Kidney (tissue), 14 donors: ENCODE measurements around the gene APOLD1. TPM values are rescaled to one million over a fixed set of nuclear protein-coding genes. Genes with fewer than 3 reads are reported as not detected.

Experiments used
- DNase-seq, 5 donors: peaks; one replicate each; pipeline ENCODE4 v3.0.0-alpha.2; 2013 to 2020
- FAIRE-seq: peaks from 2 replicates; lab custom pipeline; 2012; peaks lifted over from hg19 to GRCh38; lab: Jason Lieb, UNC
- H3K27ac ChIP-seq, 2 donors: one replicate each; pipeline ENCODE4 v1.7.0; 2013; ENCODE audit warnings: low read depth in 2 of 2, low read length in 2 of 2, inconsistent platforms in 1 of 2
- H3K27me3 ChIP-seq: one replicate; pipeline ENCODE4 v1.7.1; 2013; ENCODE audit warnings: low read length, inconsistent platforms; ENCODE audit not compliant: control insufficient read depth, insufficient read depth
- H3K36me3 ChIP-seq, 3 donors: one replicate each; pipeline versions ENCODE4 v1.7.0 to v1.7.1; 2013; ENCODE audit warnings: low read length in 3 of 3, control low read depth in 1 of 3, inconsistent platforms in 1 of 3; ENCODE audit not compliant: insufficient read depth in 3 of 3, control insufficient read depth in 2 of 3
- H3K4me1 ChIP-seq, 3 donors: one replicate each; pipeline versions ENCODE4 v1.7.0 to v1.7.1; 2013; ENCODE audit warnings: low read length in 3 of 3, inconsistent platforms in 1 of 3, low read depth in 1 of 3; ENCODE audit not compliant: control insufficient read depth in 2 of 3, insufficient read depth in 2 of 3
- H3K4me3 ChIP-seq, 3 donors: one replicate each; pipeline versions ENCODE4 v1.7.0 to v1.8.1; 2013; ENCODE audit warnings: low read length in 3 of 3, control low read depth in 1 of 3, inconsistent platforms in 1 of 3
- H3K9ac ChIP-seq, 3 donors: one replicate each; pipeline versions ENCODE4 v1.7.0 to v1.7.1; 2013; ENCODE audit warnings: low read length in 3 of 3, control low read depth in 1 of 3, inconsistent platforms in 1 of 3
- H3K9me3 ChIP-seq, 3 donors: one replicate each; pipeline versions ENCODE4 v1.7.0 to v1.7.1; 2013; ENCODE audit warnings: low read length in 3 of 3, control low read depth in 1 of 3, inconsistent platforms in 1 of 3; ENCODE audit not compliant: control insufficient read depth in 2 of 3, insufficient read depth in 1 of 3
- intact Hi-C: fragments of 100-400 bp; cut with DNase I; formaldehyde crosslinking; loops from one replicate; pipeline ENCODE4 v1.11.1; 2022
- polyA plus RNA-seq: library from polyadenylated mRNA; stranded (reverse); fragments of 350-450 nt; fragmentation: Illumina TruSeq; extraction: RNeasy Lipid Tissue Mini Kit (QIAGEN cat#74804); gene quantifications from one replicate; pipeline ENCODE4 v1.2.3, GENCODE V29; 2014; ENCODE audit warnings: low read depth, low replicate concordance; ENCODE audit not compliant: insufficient read depth
- total RNA-seq: library from RNA; stranded (reverse); fragmentation: NEBNext Ultra II Directional; extraction: Animal tissue kit (Norgen Biotek cat#: 25700); gene quantifications from one replicate; pipeline ENCODE4 v1.2.1, GENCODE V29; 2021
- TF ChIP-seq, protein P1 (sequence below): IDR thresholded peaks from 3 replicates; pipeline ENCODE4 v1.5.1; 2012; ENCODE audit warnings: mild to moderate bottlenecking, moderate library complexity, borderline replicate concordance; ENCODE audit not compliant: insufficient read depth; ENCODE audit errors: extremely low read depth
- donor health status: control.
- donor health status: control.
- donor health status: control.
- donor health status: control.
- donor health status: control.
- donor health status: DM: yes; HTN: yes; CAD: no.
- donor health status: Normal renal cell carcinoma (clear cell type).

APOLD1 gene
- total and polyA plus RNA-seq, 2 donors from 2014 or later: 4.5 to 18.9 TPM

- H3K36me3 ChIP-seq: peaks cover 4 to 55% (median 24%) of the 10 kb centered on the region in 3 donors
Measured at GRCh38 chr12:12821975-12822374, 36.5 kb downstream of the APOLD1 start.

DNA sequence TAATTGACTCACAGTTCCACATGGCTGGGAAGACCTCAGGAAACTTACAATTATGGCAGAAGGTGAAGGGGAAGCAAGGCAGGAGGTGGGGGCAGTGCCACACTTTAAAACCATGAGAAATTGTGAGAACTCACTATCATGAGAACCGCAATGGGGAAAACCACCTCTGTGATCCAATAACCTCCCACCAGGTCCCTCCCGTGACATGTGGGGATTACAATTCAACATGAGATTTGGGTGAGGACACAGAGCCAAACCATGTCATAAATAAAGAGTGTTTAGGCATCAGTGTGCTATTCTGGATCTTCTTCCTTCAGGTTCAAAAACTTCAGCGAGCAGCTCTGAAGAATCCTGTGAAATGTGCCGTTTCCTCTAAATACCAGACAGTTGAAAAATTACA is 37.4 kb downstream of the APOLD1 start:
- DNase-seq: no peak
- H3K4me1 ChIP-seq: no peaks in the 10 kb centered on the region
- no peak overlapping the region for H3K27ac ChIP-seq
- peaks cover 4 to 62% (median 30%) of the 10 kb centered on the region in 3 donors for H3K36me3 ChIP-seq
- no peaks in the 10 kb centered on the region for H3K27me3 ChIP-seq
- no peak overlapping the region for H3K4me3 ChIP-seq
- TF ChIP-seq, protein P1, sequence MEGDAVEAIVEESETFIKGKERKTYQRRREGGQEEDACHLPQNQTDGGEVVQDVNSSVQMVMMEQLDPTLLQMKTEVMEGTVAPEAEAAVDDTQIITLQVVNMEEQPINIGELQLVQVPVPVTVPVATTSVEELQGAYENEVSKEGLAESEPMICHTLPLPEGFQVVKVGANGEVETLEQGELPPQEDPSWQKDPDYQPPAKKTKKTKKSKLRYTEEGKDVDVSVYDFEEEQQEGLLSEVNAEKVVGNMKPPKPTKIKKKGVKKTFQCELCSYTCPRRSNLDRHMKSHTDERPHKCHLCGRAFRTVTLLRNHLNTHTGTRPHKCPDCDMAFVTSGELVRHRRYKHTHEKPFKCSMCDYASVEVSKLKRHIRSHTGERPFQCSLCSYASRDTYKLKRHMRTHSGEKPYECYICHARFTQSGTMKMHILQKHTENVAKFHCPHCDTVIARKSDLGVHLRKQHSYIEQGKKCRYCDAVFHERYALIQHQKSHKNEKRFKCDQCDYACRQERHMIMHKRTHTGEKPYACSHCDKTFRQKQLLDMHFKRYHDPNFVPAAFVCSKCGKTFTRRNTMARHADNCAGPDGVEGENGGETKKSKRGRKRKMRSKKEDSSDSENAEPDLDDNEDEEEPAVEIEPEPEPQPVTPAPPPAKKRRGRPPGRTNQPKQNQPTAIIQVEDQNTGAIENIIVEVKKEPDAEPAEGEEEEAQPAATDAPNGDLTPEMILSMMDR: no peak
- H3K9me3 ChIP-seq: no peaks in the 10 kb centered on the region
- intact Hi-C loops: no loop called here
- H3K9ac ChIP-seq: no peak overlapping the region
- no peak for FAIRE-seq

More at GRCh38 chr12:12821975-12822374, 36.5 kb downstream of the APOLD1 start:
- DNase-seq: no peak
- Histone ChIP-seq H3K9me3 (no peaks in the 10 kb centered on the region), H3K27ac (no peak overlapping the region), H3K27me3 (no peaks in the 10 kb centered on the region), H3K9ac (no peak overlapping the region), H3K4me3 (no peak overlapping the region), H3K4me1 (no peaks in the 10 kb centered on the region)
- FAIRE-seq: no peak
- TF ChIP-seq, protein P1: no peak
- intact Hi-C loops: no loop called here

DNA sequence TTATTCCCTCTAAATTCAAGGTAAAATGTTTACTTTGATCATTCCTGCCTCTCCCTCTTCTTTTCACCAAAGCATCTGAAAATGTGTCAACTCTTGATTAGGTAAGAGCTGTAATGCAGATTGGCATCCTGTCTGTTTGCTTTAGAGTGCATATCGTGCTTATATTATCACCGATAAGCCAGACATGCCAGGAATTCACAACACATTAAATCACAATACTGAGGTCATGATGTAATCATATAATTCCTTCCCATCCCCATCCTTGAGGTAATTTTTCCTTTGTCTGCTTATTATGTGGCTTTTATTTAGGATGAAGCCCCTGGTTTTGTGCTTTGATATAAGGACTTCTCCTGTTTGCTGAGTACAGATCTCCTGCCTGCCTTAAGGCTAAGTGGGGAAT is 37.8 kb downstream of the APOLD1 start:
- intact Hi-C loops: no loop called here
- Histone ChIP-seq H3K4me3 (no peak overlapping the region), H3K27me3 (no peaks in the 10 kb centered on the region), H3K9me3 (no peaks in the 10 kb centered on the region), H3K27ac (no peak overlapping the region), H3K9ac (no peak overlapping the region), H3K4me1 (no peaks in the 10 kb centered on the region), H3K36me3 (peaks cover 4 to 63% (median 34%) of the 10 kb centered on the region in 3 donors)
- FAIRE-seq: no peak
- no peak for DNase-seq
- TF ChIP-seq, protein P1: no peak

- Histone ChIP-seq H3K4me3 (no peak overlapping the region), H3K4me1 (no peaks in the 10 kb centered on the region), H3K36me3 (peaks cover 4 to 68% (median 35%) of the 10 kb centered on the region in 3 donors), H3K27ac (no peak overlapping the region), H3K9me3 (no peaks in the 10 kb centered on the region), H3K9ac (no peak overlapping the region), H3K27me3 (no peaks in the 10 kb centered on the region)
- DNase-seq (no peak), FAIRE-seq (no peak)
- TF ChIP-seq, protein P1: no peak
- intact Hi-C loops: no loop called here
Measured at GRCh38 chr12:12823811-12824210, 38.4 kb downstream of the APOLD1 start.
